HL-60/S4 treated with retinoic acid at 250 ng/mL for 4 days and 3 days (cell line): Measurements from ENCODE around the gene ABCC5.

Experiments used
- in situ Hi-C: fragments of 300-500 bp; cut with MboI; formaldehyde crosslinking; loops from 2 replicates; pipeline ENCODE4 v1.7.0; 2022; ENCODE audit warnings: low sequenced_read_pairs

The ABCC5 gene

DNA sequence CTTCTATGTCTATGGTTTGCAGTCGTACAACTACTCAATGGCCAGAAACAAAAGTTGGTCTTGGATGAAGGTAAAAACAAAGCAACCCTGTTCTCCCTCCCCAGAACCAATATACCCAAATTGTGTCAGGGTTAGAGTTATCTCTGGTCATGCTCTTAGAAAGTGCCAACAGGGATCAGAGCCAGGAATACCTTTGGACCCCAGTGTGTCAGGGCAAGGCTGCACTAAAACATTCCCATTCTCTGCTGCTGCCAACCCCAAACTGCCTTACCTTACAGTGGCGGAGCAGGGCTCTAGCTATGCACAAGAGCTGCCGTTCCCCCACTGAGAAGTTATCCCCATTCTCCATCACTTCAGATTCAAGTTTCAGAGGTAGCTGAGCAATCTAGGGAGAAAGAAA, 90.6 kb downstream of the ABCC5 start:
- in situ Hi-C loops, result no loop called here

DNA sequence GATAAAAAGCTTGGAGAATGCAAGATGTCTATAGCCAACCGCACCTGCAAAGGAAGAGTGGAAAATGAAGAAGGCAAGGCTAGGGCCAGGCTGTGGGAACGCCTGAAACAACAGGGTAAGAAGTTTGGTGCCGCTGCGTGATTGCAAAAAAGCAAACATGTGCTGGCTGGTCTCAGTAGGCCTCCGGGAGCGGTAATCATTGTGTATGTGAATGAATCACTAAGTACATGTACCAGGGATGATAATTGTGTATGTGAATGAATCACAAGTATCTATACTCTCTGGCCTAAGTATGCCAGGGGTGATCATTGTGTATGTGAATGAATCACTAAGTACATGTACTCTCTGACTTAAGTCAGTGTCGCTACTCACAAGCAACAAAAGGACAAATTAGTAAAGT, 92.7 kb downstream of the ABCC5 start:
- in situ Hi-C loops, result no loop called here

DNA sequence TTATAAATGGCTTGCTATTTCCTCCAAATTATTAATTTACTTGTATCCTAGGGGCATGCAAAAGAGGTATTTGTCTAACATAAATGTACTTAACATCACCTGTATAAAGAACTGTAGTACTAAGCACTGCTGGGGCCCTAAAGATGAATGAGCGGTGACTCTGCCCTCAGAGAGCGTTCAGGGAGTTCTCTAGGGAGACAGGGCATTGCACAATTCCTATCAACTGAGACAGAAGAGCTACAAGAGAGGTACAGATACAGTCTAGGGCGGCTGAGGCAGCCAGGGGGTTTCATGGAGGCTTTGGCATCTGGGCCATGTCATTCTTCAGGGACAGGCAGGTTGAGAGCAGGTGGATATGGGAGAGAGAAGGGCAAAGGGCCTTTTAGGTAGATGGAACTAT, 93.1 kb downstream of the ABCC5 start:
- in situ Hi-C loops, result no loop called here

DNA sequence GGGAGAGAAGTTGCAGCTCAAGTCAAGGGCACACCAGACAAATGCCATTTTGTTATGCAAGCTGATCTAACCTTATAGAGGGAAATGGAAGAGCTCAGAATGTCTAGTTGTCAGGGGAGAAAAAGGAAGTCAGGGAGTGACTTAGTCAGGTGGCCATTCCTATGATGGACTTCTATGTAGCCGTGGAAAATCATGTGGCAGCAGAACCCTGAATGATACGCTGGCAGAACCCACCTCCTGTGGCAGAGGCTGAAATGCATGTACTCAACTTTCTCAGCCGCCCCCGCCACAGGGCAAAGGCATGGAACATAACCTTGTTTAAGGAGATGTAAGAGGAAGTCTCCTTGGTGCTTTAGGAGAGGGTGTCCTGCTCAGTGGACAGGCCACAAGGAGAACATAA, 95.3 kb downstream of the ABCC5 start:
- in situ Hi-C loops, result no loop called here

DNA sequence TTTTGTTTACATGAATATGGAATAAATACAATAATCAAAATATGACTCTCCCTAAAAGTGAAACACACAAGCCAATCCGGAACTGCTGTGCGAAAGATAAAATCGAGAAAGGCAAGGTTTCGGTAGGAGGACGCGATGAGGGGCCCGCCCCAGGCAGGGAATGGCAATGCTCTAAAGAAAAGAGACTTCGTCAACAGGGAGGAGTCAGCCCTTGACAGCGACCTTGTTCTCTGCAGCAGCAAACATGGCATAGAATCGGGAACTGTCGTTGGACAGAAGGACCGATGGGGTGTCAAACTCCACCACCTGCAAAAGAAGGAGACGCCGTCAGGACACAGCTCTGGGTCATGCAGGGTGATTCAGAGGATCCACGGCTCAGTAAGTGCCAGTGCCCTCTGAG, 96.6 kb downstream of the ABCC5 start:
- in situ Hi-C loops, result no loop called here

DNA sequence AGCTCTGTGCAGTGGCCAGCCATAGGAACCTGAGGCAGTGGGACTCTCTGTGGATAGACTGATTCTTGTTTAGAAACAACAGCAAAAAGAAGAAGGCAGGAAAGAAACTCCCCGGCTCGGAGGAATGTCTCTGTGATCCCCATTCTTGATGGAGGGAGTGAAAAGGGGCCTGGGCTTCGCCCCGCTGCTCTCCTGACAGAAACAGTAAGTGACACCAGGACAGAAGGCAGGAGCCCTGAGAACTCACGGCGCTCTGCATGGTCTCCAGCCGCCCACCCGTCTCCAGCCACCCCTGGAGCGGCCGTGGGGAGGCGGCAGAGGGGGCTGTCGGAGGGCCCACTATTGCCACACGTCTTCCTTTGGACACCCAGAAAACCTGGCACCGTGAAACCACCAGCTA, 97.3 kb downstream of the ABCC5 start:
- in situ Hi-C loops, result no loop called here

DNA sequence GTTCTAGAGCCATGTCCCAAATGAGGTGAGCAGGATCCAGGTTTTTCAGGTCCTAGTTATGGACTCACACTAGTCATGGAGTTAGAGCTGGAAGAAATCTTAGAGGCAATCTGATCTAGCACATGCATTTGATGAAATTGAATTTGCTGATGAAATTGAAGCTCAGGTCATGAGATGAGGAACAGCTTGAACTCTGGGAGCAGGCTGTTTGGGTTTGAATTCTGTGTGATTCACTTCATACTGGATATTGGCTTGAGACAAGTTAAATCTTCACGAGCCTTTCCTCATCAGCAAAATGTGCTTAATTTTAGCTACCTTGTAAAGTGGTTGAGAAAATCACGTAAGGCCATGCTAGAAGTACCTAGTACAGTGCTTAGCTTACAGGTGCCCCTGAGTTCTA, 99.5 kb downstream of the ABCC5 start:
- in situ Hi-C loops, result no loop called here

DNA sequence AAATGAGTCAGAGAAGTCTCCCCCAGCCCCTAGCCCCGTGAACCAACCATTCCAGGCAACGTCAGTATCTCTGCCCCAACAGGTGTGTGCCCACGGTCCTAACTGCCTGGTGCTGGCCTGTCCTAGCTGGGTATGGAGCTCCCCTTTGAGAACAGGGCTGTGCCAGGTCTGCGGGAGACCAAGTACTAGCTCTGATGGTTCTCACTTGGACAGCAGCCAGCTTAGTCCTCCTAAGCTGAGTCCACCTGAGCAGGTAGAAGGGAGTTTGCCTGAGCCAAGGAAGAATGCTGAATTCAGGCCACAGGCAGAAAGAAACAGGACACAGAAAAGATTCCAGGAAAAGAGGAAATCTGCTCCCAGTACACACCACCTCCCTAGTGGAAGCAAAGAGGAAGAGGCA, 99.9 kb downstream of the ABCC5 start:
- in situ Hi-C loops, result no loop called here

DNA sequence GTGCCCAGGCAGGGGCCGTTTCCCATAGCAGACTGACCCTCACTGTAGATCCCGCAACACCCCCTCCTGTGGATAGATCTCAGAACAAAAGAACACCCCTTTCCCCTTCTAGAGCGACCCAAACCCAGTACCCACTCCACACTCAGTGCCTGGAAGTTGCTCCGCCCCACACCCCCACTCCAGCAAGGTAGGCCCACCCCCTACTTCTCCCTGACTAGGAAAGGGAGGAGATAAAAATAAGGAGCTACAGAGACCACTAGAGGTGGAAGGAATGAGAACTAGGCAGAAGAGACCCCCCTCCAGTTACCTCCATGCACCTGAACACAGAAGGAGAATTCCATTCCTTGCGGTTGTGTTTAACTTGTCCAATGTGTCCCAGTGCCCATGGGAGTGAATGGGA, 102.8 kb downstream of the ABCC5 start:
- in situ Hi-C loops, result no loop called here

DNA sequence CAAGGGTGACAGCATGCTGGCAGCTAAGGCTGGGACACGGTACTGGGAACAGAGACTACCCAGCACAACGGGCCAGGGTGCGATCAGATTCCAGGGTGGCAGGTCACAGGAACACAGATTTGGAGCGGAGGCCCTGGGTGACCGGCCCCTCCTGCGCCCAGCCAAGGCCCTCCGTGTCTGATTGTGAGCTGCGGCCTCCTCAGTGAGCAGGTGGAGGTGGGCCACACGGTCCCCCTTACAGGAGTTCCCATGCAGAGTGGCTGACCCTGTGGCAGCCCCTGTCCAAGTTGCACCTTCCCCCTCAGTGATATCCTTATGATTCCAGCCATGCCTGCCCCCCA, 104.1 kb downstream of the ABCC5 start:
- in situ Hi-C loops, result no loop called here

DNA sequence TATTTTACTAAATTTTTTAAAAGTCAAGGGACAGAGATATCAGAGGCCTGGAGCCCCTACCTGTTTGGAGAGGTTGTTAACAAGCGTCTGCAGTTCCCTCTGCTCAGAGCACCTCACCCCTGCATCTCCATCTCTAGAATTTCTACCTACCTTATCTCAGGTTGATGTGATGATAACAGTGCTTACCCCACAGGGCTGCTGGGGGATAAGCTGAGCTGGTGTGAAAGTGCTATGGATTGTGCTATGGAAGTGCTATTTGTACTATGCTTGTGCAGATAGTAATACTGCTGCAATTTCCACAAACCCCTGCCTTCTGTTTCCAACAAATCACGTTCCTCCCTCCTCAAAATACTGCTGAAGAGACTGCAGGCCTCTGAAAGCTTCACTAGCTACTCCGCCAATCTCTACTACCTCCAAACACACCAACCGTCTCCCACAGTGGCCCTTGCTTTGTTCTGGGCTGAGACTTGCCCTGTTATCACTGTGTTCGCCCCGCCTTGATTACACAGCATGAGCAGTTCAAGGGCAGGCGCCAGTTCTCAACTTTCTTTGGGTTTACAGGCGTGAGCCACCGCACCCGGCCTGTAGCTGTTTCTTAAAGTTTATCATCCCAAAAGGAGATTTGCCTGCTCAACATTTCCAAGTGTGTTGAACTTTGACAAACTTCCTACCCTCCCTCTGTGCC, 104.6 kb downstream of the ABCC5 start:
- in situ Hi-C loops, result no loop called here

DNA sequence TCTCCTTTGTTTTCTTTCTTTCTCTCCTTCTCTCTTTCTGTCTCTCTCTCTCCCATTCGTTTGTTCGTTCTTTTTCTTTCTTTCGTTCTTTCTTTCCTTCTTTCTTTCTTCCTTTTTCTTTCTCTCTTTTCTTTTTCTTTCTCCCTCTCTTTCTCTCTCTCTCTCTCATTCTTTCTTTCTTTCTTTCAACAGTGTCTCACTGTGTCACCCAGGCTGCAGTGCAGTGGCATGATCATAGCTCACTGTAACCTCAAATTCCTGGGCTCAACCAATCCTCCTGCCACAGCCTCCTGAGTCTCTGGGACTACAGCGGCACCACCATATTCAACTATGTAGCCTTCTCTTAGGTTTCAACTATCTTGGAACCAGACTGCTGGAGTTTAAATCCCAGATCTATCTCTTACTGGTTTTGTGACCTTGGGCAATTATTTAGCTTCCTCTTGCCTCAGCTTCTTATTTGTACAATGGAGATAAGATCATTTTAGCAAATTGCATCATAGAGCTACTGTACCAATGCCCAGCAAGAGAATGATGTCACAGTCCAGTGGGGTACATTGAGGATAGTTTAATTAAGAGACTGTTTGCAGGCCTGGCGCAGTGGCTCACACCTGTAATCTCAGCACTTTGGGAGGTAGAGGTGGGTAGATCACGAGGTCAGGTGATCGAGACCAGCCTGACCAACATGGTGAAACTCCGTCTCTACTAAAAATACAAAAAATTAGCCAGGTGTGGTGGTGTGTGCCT, 105.7 kb downstream of the ABCC5 start:
- in situ Hi-C loops, result no loop called here

DNA sequence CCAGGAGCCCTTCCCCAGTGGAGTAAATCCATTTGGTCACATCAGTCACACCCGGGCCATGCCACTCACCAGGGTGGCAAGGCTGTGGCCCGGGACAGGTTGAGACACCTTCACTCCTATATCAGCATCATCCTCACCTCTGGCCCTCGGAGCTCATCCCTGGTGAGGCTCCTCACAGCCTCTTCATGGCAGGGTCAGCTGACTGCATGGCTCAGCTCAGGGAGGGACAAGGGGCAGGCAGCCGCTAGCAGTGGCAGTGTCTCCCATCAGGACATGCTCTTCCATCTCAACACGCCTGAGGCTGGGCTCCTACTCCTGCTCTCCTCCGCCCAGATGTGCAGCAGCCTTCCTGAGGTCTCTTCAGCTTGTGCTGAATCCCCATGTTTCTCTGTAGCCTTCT, 106.6 kb downstream of the ABCC5 start:
- in situ Hi-C loops, result no loop called here

GRCh38 chr3:183909030-183909600, 108.6 kb downstream of the ABCC5 start:
- in situ Hi-C loops, result loop anchor here (10.0 kb wide), 1 partner anchor 376 kb away; no protein-coding TSS in a partner anchor

GRCh38 chr3:183907911-183908331, 109.8 kb downstream of the ABCC5 start:
- in situ Hi-C loops, result loop anchor here (10.0 kb wide), 1 partner anchor 377 kb away; no protein-coding TSS in a partner anchor

- in situ Hi-C loops, result loop anchor here (10.0 kb wide), 1 partner anchor 378 kb away; no protein-coding TSS in a partner anchor
Observed at GRCh38 chr3:183907176-183907575, 110.5 kb downstream of the ABCC5 start.

- in situ Hi-C loops, result loop anchor here (10.0 kb wide), 1 partner anchor 378 kb away; no protein-coding TSS in a partner anchor
Observed at GRCh38 chr3:183906234-183906921, 111.3 kb downstream of the ABCC5 start.

DNA sequence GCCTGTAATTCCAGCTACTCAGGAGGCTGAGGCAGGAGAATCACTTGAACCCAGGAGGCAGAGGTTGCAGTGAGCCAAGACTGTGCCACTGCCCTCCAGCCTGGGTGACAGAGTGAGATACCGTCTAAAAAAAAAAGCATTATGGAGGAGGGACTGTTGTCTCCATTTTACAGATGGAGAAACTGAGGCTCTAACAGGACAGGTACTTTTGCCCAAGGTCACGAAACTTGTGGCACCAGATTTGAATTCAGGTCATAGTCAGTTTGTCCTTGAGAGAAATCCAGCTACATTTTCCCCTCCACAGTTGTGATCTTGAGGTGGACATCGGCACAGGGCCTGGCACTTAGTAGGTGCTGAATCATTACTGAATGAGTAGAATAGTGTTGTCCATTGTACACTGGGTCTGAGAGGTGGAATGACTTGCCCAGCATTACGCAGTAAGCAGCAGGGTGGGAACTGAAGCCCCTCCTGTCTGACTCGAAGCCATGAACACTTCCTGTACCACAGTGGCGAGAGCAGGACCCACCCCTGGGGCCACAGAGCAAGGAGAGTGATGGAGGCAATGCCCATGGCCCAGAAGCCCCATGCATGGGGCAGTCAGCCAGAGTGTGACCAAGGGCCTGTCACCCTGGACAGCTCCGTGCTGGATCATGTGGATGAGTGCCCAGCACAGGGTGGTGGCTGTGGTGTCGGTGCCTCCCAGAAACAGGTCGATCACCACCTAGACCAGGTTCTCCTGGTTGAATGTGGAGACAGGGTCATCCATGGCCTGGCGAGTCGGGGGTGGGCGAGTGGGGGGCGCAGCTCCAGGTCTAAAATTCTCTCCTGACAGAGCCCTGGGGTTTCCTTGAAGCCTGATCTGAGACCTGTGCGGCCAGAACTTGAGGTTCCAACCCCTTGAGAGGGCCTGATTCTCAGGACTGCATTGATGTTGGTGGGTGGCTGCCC, 112.6 kb downstream of the ABCC5 start:
- in situ Hi-C loops, result loop anchor here (10.0 kb wide), 1 partner anchor 380 kb away; no protein-coding TSS in a partner anchor

DNA sequence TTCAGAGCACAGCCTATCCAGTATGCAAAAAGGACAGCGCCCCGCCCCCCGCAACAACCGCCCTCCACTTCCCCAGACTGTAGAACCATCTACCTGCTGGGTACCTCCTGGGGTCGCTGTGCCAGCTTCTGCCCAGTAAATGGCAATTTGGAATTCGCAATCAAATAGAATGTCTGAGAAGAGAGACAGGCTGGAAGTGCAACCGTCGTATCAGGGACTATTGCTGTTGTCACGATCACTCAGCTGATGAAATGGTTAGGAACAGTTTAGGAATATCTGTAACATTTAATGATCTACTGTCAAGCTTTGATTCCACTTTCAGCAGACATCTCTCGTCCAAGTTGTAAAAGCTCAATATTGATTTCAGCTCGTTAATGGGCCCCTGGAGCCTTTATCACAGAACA, 119.7 kb downstream of the ABCC5 start:
- in situ Hi-C loops, result no loop called here

DNA sequence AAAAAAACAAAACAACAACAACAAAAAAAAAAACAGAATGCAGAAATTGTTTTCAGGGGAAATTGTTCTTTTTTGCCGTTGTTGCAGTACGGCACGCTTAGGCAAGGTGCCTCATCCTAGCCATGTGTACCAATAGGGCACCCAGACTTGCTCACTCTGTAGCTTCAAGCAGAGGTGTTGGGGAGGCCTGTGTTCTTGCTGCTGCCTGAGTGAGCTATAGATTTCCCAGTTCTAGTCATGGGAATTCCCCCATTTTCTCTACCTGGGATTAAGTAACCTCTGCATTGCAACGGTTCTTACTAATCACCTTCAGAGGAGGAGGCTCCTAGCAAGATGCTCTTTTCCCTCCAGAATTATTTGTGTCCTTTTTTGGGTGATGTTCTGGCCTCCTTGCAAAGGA, 120.1 kb downstream of the ABCC5 start:
- in situ Hi-C loops, result no loop called here
